DMS 273 (cell line): ENCODE measurements around the gene NBEA.

Experiments used
- DNase-seq: peaks from one replicate; lab custom pipeline; 2025; ENCODE audit not compliant: unreplicated experiment; lab: John Stamatoyannopoulos, UW

Gene NBEA

GRCh38 chr13:35496761-35497386 lies 554.8 kb downstream of the NBEA start:
- no peak for DNase-seq

GRCh38 chr13:35498231-35498630 lies 556.2 kb downstream of the NBEA start:
- DNase-seq: no peak

GRCh38 chr13:35499196-35499662 lies 557.2 kb downstream of the NBEA start:
- no peak for DNase-seq

- no peak for DNase-seq
Observed at GRCh38 chr13:35499676-35500075, 557.6 kb downstream of the NBEA start.

GRCh38 chr13:35500144-35500543 lies 558.1 kb downstream of the NBEA start:
- no peak for DNase-seq

- no peak for DNase-seq
Observed at GRCh38 chr13:35501661-35502235, 559.7 kb downstream of the NBEA start.

- no peak for DNase-seq
Observed at GRCh38 chr13:35502456-35502855, 560.4 kb downstream of the NBEA start.

- no peak for DNase-seq
Observed at GRCh38 chr13:35512271-35512920, 570.3 kb downstream of the NBEA start.

- peak; percentile 88 for DNase-seq
Observed at GRCh38 chr13:35514061-35514477, 572.0 kb downstream of the NBEA start.

- DNase-seq: peak; percentile 53
Observed at GRCh38 chr13:35514801-35515502, 572.9 kb downstream of the NBEA start.

GRCh38 chr13:35518337-35518946 lies 576.4 kb downstream of the NBEA start:
- DNase-seq: no peak

- DNase-seq: no peak
Observed at GRCh38 chr13:35524171-35524570, 582.1 kb downstream of the NBEA start.

- DNase-seq: no peak
Observed at GRCh38 chr13:35526577-35526976, 584.5 kb downstream of the NBEA start.

- DNase-seq: no peak
Observed at GRCh38 chr13:35527451-35527850, 585.4 kb downstream of the NBEA start.

GRCh38 chr13:35530147-35530546 lies 588.1 kb downstream of the NBEA start:
- no peak for DNase-seq

- no peak for DNase-seq
Observed at GRCh38 chr13:35530581-35530980, 588.5 kb downstream of the NBEA start.

GRCh38 chr13:35531526-35531925 lies 589.5 kb downstream of the NBEA start:
- no peak for DNase-seq

- no peak for DNase-seq
Observed at GRCh38 chr13:35534343-35534742, 592.3 kb downstream of the NBEA start.

- DNase-seq: no peak
Observed at GRCh38 chr13:35548790-35549189, 606.7 kb downstream of the NBEA start.

- no peak for DNase-seq
Observed at GRCh38 chr13:35549481-35549880, 607.4 kb downstream of the NBEA start.

- DNase-seq: no peak
Observed at GRCh38 chr13:35552172-35552844, 610.2 kb downstream of the NBEA start.
